ENCODE measurements around the gene NTNG1.
A peak's percentile ranks its signal among the peaks of the same experiment; 100 is the strongest.
"Not testable (repeated sequence)": the region's sequence is repeated elsewhere in the genome, so short reads cannot be mapped to it uniquely, and the experiment has no call there.

NTNG1 gene

DNA sequence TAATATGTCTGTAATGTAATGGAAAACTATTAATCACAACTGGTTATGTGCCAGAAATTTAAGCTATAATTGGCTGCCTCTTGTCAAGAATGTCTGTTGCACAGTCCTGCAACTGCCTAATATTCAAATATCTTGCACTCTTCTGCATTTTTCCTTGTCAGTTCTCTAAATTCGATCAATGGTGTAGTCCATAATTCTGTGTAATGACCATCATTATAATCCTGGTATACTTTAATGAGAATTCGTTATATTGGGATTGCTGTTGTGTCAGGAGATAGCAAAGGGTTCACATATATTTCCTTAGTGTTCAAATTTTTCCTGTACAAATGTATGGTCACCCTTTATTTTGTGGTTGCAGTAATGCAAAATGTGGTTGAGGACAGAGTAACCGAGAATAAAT is 4.8 kb downstream of the NTNG1 start:
- peak; percentile 11 for DNase-seq

DNA sequence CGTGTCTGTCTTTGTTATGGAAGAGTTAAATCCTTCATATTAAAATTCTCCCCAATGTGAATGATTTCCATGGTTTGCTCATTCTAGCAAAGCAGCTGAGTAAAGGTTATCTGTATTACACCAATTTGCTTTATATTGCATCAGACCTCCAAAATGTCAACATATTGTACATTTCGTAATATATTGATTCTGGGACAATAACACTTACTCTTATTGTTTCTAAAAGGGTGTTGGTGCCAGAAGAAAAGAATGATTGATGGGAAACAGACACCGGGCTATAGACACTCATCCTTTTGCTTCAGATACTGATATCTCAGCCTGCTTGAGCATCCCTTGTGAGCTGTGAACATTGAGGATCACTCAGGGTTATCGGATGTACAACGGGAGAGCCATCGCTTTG is 7.0 kb downstream of the NTNG1 start:
- no peak for DNase-seq

GRCh38 chr1:107149946-107150345 is 9.1 kb downstream of the NTNG1 start:
- DNase-seq, result no peak

DNA sequence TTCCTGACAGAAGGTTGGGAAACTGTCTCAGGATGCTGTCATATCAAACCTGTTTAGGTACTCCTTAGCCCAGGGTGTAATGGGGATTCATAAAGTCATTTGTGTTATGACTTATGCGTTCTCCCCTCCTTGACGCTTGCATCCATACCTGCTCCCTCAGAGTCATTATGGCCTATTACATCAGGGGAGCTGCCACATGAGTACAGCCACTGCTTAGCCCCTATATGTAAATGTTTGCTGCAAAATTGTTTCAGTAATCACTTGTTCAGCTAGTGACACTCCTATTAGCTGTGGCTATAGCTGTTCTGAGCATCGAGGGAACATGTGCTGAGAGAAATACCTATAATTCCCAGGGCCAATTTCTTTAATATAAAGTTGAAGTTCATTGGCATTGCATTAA is 10.5 kb downstream of the NTNG1 start:
- DNase-seq, result no peak

DNA sequence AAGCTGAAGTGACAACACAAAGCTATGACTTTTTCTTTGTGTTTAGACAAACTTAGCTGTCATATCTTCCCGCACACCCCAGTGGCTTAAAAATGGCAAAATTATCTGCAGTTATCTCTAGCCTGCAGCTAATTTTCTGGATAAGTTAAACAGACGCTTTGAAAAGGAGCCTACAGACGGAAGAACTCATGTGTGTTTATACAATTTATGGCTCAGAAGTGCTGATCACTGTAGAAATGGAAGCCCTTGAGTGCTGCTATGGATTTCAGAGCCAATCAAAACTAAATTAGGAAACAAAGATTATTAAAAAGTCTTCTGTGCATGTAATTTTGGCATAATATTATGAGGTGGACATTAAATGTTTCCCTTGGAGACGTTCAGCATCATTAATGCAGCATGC is 11.6 kb downstream of the NTNG1 start:
- no peak for DNase-seq

- no peak for DNase-seq
These were observed 12.2 kb downstream of the NTNG1 start for GRCh38 chr1:107153014-107153413.

GRCh38 chr1:107158496-107158895 is 17.7 kb downstream of the NTNG1 start:
- DNase-seq, result no peak

GRCh38 chr1:107158991-107159390 is 18.2 kb downstream of the NTNG1 start:
- no peak for DNase-seq

DNA sequence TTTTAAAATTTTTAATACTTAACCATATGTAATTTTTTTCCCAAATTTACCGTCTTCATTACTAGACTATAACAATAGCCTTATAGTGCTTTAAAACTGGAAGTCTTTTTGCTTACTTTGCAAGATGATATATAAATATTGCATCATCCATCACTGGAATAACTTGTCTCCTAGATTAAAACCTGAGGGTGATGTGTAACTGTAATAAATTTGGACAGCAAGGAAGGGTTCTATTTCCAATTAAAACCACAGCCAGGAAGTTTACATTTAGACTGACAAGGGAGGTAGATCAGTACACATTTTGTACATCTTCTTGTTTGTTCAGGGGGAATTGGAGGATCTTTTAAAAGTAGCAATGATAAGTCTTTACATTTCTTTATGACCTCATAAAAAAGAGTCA is 21.9 kb downstream of the NTNG1 start:
- DNase-seq, result no peak

DNA sequence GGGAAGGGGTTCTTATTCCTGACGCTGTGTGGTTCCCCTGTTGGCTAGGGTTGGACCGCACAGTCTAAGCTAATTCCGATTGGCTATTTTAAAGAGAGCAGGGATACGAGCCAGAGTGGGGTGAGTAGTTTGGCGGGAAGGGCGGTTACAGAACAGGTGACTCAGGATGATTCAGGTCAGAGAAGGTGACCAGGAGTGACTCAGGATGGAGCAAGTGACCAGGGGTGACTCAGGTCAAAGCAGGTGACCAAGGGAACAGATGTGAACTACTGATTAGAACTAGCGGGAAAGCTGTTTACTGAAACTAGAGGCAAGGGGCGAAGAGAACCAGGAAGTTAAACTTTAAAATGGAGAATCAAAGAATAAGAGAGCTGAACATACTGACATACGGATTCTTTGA is 24.1 kb downstream of the NTNG1 start:
- DNase-seq, result not testable (repeated sequence)

- no peak for DNase-seq
These were observed 28.8 kb downstream of the NTNG1 start for GRCh38 chr1:107169615-107170014.

DNA sequence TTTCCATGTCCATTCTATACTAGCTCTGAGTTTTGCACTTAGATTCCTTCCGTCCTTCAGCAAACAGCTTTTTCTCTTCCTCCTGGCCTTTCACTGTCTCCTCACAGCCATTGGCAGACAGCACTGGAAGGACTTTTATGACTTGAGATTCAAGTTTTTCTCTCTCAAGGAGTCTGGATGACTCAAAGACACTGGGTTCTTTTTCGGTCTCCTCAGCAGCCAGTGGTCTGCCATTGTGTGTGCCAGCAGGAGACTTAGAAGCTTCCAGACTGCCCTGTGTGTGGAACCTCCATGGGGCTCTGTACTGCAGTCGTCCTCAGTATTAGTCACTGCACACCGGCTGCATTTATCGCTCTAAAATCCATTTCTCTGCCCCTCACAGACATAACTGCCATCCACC is 30.5 kb downstream of the NTNG1 start:
- no peak for DNase-seq

GRCh38 chr1:107172450-107173170 is 31.8 kb downstream of the NTNG1 start:
- DNase-seq, result no peak

DNA sequence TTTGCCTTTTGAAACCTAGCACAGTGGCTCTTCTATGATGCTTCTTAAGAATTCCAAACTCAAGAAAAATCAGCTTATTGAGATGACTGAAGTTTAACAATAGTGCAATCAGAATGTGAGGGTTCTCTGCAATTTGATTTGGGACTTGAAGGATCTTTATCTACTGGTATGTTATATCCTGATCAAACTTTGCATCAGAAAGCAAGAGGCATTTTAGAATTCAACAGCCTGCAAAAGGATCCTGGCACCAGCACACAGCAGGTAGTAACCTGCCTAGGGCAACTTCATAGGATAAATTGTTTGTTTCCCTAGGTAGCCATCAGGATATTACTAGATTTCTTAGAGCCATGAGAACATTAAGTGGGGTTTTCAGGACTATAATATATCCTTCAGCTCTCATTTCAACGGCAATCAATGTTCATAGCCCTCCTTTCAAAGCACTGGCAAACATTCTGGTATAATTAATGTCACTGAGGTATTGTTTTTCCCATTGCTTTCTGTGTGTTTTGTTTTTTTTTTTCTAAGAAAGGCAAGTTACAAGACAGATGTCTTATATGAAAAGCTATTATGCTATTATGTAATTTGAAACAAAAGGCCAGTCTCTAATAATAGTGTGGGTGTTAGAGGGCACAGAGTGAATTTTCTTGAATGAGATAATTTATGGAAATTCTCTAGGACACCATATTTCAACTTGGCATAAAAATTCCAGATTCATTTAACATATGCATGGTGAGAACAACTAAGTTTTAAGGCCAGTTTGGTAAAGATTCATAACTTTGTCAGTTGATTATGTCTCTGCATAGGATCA is 34.5 kb downstream of the NTNG1 start:
- DNase-seq, result no peak

DNA sequence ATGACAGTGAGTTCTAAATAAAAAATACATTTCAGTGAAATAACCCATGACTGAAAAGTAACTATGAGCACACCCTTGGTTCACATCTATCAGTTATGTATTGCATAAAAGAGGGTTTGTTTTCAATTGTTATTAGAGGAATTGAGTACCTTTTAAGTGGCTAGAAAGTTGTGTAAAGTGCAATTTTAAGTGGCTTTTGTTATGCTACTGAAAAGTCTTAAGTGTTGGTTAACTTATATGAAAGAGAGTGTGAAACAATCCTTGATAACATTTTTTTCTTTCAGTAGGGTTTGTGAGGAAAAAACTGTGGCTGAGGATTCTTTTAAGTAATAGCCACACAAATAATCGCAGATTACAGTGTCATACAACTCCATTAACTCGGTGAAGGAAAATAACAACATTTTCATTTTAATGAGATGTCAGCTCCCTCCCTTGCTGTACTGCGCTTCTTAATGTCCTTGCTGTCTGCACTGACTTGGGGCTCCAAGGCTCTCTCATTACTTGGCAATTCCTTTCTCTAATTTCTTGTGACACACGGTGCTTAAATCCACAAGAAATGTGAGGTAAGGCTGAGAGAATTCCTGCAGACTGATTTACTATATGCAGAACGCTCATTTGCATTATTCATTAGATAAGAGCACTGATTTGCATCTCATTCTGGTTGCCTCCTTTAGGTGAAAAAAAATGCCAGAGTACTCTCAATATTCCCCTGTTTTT is 40.6 kb downstream of the NTNG1 start:
- no peak for DNase-seq

DNA sequence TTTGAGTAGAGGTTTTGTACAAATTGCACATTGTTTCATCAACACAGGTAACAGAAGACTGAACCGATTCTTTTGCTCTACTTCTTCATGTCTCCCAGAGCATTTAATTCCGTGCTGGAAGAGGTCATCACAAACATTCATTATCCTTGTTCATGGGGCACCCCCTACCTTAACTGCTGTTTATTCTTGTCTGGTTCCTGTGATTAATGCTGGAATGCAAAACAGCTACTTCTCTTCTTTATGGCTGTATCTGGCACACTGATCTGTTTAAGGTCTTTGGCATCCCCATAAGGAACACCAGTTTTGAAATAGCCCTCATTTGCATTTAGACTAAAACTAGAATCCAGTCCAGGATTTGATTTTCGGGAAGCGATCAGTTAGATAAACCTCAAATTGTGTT is 42.2 kb downstream of the NTNG1 start:
- DNase-seq, result no peak

- DNase-seq, result no peak
These were observed 44.0 kb downstream of the NTNG1 start for GRCh38 chr1:107184888-107185287.

DNA sequence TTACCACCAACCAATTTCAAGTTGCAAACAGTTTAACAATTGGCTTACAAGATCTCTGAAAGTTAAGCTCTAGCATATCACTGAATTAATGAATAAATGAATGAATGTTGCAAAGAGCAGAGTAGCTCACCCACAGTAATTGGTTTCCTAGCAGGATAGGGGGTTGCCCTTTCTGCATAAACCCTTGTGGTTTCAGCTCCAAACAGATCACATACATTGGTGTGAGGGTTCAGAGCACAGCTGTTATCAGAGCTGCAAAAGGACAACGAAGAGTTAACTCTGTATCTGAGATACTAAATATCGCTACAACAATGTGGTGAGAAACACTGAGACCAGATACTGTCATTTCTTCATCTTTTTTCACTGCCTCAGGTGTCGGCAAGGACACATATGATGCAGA is 46.6 kb downstream of the NTNG1 start:
- no peak for DNase-seq

DNA sequence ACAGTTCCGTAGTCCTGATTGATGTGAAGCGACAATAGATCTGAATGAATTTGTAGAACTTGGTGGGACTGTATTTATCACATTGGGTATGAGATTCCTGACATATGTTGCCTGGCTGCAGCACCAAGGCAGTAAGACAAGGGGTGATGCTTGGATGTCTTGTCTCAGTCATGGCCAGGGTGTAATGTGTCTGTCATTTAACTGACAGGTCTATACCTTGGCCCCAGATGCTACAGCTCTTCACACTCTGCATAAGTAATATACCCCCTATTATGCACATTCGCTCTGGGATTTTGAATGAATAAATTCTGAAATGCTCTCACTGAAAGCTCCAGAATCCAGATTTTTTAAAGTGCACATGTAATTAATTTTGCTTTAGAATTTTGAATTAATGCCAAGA is 47.3 kb downstream of the NTNG1 start:
- DNase-seq, result no peak

GRCh38 chr1:107194380-107194779 is 53.5 kb downstream of the NTNG1 start:
- no peak for DNase-seq

DNA sequence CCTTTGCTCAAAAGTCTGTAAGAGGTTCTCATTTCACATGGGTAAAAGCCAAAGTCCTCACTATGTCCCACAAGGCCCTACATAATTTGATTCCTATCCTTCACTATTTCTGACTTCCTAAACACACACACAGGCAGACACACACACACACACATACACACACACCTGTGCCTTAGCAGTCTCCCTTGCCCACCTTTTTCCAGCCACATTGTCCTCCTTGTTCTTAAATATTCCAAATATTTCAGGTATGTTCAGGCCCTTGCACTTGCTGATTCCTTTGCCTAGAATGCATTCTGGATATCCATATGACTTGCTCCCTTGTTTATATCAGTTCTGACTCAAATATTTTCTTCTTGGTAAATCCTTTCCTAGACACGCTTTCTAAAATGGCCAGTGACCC is 54.6 kb downstream of the NTNG1 start:
- DNase-seq, result no peak

DNA sequence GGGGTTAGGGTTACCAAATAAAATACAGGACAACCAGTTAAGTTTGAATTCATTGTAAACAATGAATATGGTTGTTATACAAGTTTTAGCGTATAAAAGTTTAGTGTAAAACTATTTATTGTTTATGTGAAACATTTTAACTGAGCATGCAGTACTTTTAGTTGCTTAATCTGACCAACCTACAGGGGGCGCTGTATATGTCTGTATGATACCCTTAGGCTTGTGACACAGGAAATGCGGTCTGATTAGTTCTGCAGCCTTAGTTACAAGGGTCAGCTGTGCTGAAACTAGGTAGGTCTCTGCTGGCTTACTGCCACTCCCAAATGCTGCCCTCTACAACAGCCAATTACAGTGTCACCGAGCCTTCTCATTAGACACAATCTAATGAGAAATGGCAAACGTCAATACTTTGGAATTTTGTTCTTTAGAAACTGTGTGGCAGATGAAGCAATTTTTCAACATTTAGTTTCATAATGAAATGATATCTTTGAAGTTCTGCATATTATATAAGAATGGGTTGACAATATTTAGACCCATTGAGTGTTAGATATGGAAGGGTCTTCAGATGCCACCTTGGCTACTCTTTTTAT is 56.2 kb downstream of the NTNG1 start:
- no peak for DNase-seq

GRCh38 chr1:107198561-107198960 is 57.7 kb downstream of the NTNG1 start:
- no peak for DNase-seq

DNA sequence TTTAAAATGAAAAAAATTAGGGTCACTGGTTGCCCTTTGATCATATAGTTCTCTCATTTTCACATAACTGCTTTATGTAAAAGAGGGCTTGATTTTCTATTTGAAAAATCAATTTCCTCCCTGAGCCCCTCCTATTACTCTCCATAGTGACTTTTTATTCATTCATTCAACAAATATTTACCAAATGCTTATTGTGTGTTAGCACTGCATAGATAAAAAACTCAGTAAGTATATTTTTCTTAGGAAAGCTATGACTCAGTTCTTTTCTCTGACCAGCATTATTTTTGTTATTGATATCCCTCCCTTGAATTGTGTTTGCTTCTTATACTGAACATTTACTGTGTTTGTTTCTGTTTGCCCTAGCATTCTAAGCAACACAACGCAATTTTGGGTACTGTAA is 59.8 kb downstream of the NTNG1 start:
- DNase-seq, result no peak
